GM18520 (cell line): Measurements from ENCODE around the gene MARS2.
"Not testable (repeated sequence)": the region's sequence is repeated elsewhere in the genome, so short reads cannot be mapped to it uniquely, and the experiment has no call there.

Experiments
- ATAC-seq: cut with Tn5 transposase; IDR thresholded peaks from one replicate; pipeline ENCODE4 v1.9.1; 2021; ENCODE audit not compliant: unreplicated experiment

The MARS2 gene

DNA sequence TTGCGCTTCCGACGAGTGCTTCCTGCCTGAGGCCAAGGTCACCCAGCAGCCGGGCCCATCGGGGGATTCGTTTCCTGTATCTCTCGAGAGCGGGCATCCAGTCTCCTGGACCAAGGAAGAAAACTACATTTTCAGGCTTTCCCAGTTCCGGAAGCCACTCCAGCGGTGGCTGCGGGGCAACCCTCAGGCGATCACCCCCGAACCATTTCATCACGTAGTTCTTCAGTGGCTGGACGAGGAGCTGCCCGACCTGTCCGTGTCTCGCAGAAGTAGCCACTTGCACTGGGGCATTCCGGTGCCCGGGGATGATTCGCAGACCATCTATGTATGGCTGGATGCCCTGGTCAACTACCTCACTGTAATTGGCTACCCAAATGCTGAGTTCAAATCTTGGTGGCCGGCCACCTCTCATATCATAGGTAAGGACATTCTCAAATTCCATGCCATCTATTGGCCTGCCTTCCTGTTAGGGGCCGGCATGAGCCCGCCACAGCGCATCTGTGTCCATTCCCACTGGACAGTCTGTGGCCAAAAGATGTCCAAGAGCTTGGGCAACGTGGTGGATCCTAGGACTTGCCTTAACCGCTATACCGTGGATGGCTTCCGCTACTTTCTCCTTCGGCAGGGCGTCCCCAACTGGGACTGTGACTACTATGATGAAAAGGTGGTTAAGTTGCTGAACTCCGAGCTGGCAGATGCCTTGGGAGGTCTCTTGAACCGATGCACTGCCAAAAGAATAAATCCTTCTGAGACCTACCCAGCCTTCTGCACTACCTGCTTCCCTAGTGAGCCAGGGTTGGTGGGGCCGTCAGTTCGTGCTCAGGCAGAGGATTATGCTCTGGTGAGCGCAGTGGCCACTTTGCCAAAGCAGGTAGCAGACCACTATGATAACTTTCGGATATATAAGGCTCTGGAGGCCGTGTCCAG, 1.0 kb downstream of the MARS2 start:
- no peak for ATAC-seq

DNA sequence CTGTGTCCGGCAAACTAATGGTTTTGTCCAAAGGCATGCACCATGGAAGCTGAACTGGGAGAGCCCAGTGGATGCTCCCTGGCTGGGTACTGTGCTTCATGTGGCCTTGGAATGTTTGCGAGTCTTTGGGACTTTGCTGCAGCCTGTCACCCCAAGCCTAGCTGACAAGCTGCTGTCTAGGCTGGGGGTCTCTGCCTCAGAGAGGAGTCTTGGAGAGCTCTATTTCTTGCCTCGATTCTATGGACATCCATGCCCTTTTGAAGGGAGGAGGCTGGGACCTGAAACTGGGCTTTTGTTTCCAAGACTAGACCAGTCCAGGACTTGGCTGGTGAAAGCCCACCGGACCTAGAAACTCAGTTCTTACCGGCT, 1.7 kb downstream of the MARS2 start:
- no peak for ATAC-seq

DNA sequence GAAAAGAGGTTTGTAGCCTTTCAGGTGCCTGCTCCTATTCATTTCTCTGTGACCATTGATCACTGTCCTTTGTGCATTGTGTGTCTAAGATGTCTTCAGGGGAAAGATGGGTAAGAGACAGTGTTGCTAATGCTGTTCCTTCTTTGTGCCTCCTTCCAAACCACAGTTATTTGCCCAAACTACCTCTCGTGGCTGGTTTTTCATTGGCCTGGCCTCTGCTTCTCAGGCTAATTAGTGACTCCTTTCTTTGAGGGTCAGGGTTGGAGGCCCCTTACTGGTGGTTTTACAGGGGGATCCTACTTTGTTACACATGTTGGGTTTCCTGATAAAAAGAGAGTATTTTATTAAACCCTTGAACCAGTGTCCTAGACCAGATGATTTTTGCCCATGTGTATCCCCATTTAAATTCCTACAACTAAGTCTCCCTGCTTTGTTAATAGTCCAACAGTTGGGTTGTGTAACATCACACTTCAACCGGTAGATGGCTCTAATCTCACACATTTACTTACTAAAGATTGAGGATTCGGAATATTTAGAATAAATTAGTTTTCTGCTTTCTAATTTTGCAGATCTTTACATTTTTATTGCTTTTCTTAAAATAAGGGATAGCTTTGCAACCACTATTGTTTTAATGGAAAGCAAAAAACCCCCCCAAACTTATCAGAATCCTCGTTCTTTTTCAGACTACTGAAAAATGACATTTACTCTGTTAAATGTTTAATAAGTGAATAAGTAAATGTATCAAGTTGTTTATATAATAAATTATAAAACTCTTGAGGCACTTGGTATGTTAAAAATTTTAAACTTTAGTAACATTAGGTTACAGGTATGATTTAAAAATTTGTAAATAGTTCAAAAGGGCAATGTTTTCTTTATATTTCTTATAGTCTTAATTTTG, 2.4 kb downstream of the MARS2 start:
- ATAC-seq, result no peak

DNA sequence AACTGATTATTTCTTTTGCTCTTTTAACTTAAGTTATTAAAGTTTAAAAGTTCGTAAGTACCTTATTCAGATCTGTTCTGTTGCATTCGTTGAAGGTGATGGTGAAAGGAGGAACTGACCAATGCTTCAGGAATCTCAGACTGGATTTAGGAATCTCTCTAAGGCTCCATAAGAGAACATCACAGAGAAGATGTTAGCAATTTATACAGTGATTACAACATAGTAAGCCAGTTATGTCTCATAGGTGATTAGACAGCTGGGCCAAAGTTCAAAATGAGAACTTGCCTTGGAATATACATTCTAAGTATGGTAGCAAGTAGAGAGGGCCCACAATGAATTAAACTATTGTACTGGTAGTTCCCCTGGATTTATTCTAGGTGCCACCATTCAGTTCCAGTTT, 3.2 kb downstream of the MARS2 start:
- ATAC-seq, result no peak

DNA sequence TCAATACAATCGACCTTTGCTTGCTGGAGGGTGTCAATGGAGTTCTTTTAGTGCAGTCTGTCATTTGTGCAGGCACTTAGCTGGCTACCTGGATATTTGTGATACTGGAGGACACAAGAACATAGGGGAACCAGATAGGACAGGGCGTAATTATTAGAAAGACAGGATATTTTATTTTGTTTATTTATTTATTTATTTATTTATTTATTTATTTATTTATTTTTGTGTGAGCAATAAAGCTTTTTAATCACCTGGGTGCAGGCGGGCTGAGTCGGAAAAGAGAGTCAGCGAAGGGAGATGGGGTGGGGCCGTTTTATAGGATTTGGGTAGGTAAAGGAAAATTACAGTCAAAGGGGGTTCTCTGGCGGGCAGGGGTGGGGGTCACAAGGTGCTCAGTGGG, 4.0 kb downstream of the MARS2 start:
- ATAC-seq, result not testable (repeated sequence)

DNA sequence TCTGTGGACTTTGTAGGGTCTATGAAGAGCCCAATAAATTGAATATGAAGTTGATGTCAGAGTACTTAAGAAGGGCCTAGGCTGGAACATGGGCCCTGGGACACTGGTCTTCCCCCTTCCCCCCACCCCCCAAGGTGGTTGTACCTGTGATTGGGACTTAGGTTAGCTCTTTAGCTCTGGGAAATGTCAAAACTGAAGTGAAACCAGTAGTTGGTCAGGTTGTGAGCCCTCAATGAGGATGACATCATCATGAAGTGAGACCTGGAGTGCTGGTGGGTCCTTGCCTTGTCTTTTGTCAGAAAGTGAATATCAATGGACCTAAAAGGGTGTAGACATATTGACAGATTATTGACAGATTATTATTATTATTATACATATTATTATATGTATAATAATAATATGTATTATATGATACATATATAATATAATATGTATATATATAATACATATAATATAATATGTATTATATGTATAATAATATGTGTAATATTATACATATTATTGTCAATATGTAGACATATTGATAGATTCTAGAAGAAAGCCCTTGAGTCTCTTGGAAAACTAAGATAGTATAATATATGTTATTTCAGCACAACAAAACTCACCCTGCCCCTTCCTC, 5.4 kb downstream of the MARS2 start:
- ATAC-seq, result peak; percentile 88

DNA sequence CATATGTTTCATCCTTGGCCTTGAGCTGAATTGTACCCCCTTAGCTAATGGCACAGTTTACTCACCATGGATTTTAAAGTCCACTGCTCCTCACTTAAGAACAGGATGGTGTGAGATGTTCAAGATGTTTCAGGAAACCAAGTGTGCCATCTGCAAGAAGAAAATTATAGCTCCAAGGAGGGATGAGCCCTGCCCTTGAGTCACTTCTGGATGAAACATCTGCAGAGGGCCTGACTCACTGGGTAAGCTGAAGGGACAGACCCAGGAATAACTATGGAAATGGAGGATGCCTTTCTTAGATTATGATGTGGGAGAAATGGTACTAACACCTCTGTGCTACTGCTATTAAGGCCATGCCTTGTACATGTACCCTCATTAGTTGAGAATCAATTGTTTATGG, 6.4 kb downstream of the MARS2 start:
- no peak for ATAC-seq

DNA sequence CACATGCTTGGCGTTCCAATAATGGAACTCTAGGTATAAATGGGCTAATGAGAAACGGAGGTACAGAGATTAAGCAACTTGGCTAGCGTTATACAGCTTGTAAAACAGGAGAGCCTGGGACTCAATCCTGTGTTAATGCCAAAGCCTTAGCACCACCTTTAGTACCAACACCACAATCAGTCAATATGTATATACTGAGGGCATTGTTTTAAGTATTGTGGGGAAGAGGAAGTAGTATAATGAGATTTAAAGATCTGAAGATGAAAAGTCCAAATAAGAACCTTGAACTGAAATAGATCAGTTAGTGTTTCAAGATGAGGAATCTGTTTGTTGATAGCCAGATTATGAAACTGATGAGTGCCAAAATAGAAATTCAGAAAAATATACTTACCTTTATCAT, 8.1 kb downstream of the MARS2 start:
- ATAC-seq, result no peak

DNA sequence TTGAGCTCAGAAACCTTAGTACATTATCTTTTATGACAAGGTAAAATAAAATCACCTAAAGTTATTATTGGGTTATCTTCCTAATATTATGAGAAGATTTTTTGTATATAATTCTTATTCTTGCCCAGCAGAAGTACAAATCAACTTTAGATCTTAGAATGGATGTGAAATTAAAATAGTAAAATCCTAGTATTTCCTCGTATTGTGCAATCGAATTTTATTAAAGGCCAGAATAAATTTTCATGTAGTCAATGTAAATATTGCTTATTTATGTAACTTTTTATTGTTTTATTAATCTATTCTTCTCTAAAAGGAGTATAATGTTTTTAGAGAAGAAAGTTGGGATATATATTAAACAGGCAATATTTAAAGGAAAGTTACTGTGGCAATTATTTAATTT, 12.7 kb downstream of the MARS2 start:
- no peak for ATAC-seq

DNA sequence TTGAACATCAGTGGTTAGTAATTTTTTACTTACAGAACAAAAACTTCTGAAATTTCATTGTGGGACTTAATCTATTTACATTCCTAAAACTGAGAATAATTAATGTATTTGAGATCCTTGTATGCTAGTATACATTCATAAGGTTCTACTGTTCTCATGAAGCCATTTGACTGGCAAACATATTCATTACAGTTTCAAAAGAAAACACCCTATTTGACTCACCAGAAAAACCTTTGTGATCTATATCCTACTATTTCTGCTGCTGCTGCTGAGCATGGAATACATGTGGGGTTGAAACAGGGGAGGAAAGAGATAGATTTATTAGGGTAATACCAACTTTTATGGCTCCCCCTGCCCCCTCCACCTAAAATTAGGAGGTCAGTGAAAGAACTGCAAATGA, 21.8 kb downstream of the MARS2 start:
- no peak for ATAC-seq

DNA sequence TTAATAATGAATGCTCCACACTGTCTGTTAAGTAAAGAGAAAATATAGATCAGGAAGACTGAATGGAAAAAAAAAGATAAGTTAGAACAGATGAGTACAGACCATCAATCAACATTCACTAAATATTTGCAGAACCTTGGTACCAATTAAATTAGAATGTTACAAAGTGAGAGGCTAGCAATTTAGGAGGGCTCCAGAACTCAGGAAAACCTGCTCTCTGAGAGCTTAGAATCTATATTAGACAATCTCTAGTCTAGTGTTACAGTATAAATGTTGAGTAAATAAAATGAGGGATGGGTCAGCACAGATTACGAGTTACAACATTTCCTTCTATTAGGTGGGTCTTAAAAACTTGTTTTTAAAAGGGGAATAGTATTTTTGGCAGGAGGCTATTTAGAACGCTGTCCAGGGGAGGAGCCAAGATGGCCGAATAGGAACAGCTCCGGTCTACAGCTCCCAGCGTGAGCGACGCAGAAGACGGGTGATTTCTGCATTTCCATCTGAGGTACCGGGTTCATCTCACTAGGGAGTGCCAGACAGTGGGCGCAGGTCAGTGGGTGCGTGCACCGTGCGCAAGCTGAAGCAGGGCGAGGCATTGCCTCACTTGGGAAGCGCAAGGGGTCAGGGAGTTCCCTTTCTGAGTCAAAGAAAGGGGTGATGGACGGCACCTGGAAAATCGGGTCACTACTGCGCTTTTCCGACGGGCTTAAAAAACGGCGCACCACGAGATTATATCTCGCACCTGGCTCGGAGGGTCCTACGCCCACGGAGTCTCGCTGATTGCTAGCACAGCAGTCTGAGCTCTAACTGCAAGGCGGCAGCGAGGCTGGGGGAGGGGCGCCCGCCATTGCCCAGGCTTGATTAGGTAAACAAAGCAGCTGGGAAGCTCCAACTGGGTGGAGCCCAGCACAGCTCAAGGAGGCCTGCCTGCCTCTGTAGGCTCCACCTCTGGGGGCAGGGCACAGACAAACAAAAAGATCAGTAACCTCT, 23.7 kb downstream of the MARS2 start:
- ATAC-seq, result not testable (repeated sequence)

DNA sequence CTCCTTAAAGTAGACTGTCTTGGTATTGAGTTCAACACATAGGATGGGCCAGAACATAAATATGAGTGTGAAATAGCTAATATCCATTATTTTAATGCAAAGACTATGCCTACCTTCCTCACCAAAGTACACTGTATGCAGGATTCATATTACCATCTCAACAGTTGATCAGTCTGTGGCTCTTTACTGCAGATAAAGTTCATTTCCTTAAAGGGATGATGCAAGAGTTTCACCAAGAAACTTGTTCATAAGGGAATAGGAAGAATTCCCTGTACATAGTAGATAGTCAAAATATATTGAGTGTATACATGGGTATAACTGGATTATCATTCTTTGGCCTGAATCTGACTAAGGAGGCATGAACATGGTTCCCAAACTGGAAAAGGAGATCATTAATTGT, 35.0 kb downstream of the MARS2 start:
- no peak for ATAC-seq
